ENCODE results near the gene ANKRD52.
"Not testable (repeated sequence)": the region's sequence is repeated elsewhere in the genome, so short reads cannot be mapped to it uniquely, and the experiment has no call there.

ANKRD52 gene

GRCh38 chr12:56272468-56272867 lies 14.3 kb upstream of the ANKRD52 start:
- DNase-seq (ENCODE audit: low spot score), result not testable (repeated sequence)

- peak; percentile 52 for DNase-seq (ENCODE audit: low spot score)
Measured at GRCh38 chr12:56271031-56271430, 12.8 kb upstream of the ANKRD52 start.

GRCh38 chr12:56267443-56268071 lies 9.4 kb upstream of the ANKRD52 start:
- peak; percentile 62 for DNase-seq (ENCODE audit: low spot score)

GRCh38 chr12:56266693-56267442 lies 8.7 kb upstream of the ANKRD52 start, which contains the start of gene COQ10A:
Gene COQ10A (plus strand): TSS chr12:56266942. CDS start chr12:56267119, 177 bp downstream.
- peak; percentile 94 for DNase-seq (ENCODE audit: low spot score)

GRCh38 chr12:56266068-56266692 lies 8.0 kb upstream of the ANKRD52 start:
- not testable (repeated sequence) for DNase-seq (ENCODE audit: low spot score)

- DNase-seq (ENCODE audit: low spot score), result not testable (repeated sequence)
Measured at GRCh38 chr12:56262955-56263354, 4.8 kb upstream of the ANKRD52 start.

- no peak for DNase-seq (ENCODE audit: low spot score)
Measured at GRCh38 chr12:56261503-56262232, 3.5 kb upstream of the ANKRD52 start.

GRCh38 chr12:56260921-56261320 lies 2.7 kb upstream of the ANKRD52 start:
- DNase-seq (ENCODE audit: low spot score), result no peak

- DNase-seq (ENCODE audit: low spot score), result no peak
Measured at GRCh38 chr12:56260380-56260779, 2.2 kb upstream of the ANKRD52 start.

- no peak for DNase-seq (ENCODE audit: low spot score)
Measured at GRCh38 chr12:56258820-56259183, 618 bp upstream of the ANKRD52 start.

GRCh38 chr12:56257491-56258067 lies 605 bp downstream of the ANKRD52 start:
- DNase-seq (ENCODE audit: low spot score), result peak; percentile 91

- no peak for DNase-seq (ENCODE audit: low spot score)
Measured at GRCh38 chr12:56257071-56257470, 1.1 kb downstream of the ANKRD52 start.

GRCh38 chr12:56256326-56256960 lies 1.7 kb downstream of the ANKRD52 start:
- DNase-seq (ENCODE audit: low spot score), result no peak

GRCh38 chr12:56255671-56256070 lies 2.5 kb downstream of the ANKRD52 start:
- DNase-seq (ENCODE audit: low spot score), result no peak

- no peak for DNase-seq (ENCODE audit: low spot score)
Measured at GRCh38 chr12:56253091-56253490, 5.1 kb downstream of the ANKRD52 start.

- no peak for DNase-seq (ENCODE audit: low spot score)
Measured at GRCh38 chr12:56252649-56253048, 5.5 kb downstream of the ANKRD52 start.

- no peak for DNase-seq (ENCODE audit: low spot score)
Measured at GRCh38 chr12:56248711-56249110, 9.5 kb downstream of the ANKRD52 start.

GRCh38 chr12:56247923-56248322 lies 10.3 kb downstream of the ANKRD52 start:
- DNase-seq (ENCODE audit: low spot score), result no peak

- no peak for DNase-seq (ENCODE audit: low spot score)
Measured at GRCh38 chr12:56244494-56244893, 13.7 kb downstream of the ANKRD52 start.

GRCh38 chr12:56243731-56244181 lies 14.4 kb downstream of the ANKRD52 start:
- DNase-seq (ENCODE audit: low spot score), result no peak

GRCh38 chr12:56242986-56243385 lies 15.2 kb downstream of the ANKRD52 start:
- no peak for DNase-seq (ENCODE audit: low spot score)

Data from HuH-7 (cell line).